Neural crest cell (in vitro differentiated cells): ENCODE data around the gene ZCCHC18. TPM values are rescaled to one million over a fixed set of nuclear protein-coding genes. Genes with fewer than 3 reads are reported as not detected.
"Not testable (repeated sequence)": the region's sequence is repeated elsewhere in the genome, so short reads cannot be mapped to it uniquely, and the experiment has no call there.

ENCODE experiments used
- DNase-seq: peaks from one replicate; pipeline ENCODE4 v3.0.0; 2021; ENCODE audit warnings: low read depth, mixed read lengths, low spot score
- H3K27ac Mint-ChIP-seq: one replicate; pipeline ENCODE4 v1.8.0; 2021; ENCODE audit warnings: mild to moderate bottlenecking, mixed read lengths; ENCODE audit not compliant: unreplicated experiment
- H3K27me3 Mint-ChIP-seq: 2 replicates; pipeline ENCODE4 v1.8.0; 2021; ENCODE audit warnings: low read depth, mild to moderate bottlenecking, mixed read lengths
- H3K36me3 Mint-ChIP-seq: 2 replicates; pipeline ENCODE4 v1.8.0; 2021; ENCODE audit warnings: low read depth, mild to moderate bottlenecking, mixed read lengths
- H3K4me1 Mint-ChIP-seq: 2 replicates; pipeline ENCODE4 v1.8.0; 2021; ENCODE audit warnings: mixed read lengths
- H3K4me3 Mint-ChIP-seq: one replicate; pipeline ENCODE4 v1.8.0; 2021; ENCODE audit warnings: mild to moderate bottlenecking, mixed read lengths
- H3K9me3 Mint-ChIP-seq: 2 replicates; pipeline ENCODE4 v1.8.0; 2021; ENCODE audit warnings: mixed read lengths
- CTCF ChIP-seq: fragments of 200-600 bp; sonication (generic); conservative IDR thresholded peaks from 2 replicates; pipeline ENCODE4 v1.5.0; 2021; ENCODE audit warnings: antibody characterized with exemption, mild to moderate bottlenecking
- long read RNA-seq: library from polyadenylated mRNA; unstranded; transcript quantifications from one replicate; pipeline ENCODE4 v2.0.0, GENCODE V29; 2020
- total RNA-seq: library from RNA; stranded (reverse); gene quantifications from 2 replicates; pipeline ENCODE4 v1.2.1, GENCODE V29; 2021

The ZCCHC18 gene
- total RNA-seq = 8.7 and 9.3 TPM in 2 replicates
- long read RNA-seq, transcript ZCCHC18-206 (3 exons, 2,941 nt) = major isoform, 8 of 16 reads
- long read RNA-seq, partial matches to known transcripts = 0 of 16 reads
- long read RNA-seq, other reads (novel, unspliced or antisense) = 5 of 16 reads

GRCh38 chrX:104112326-104112951 lies at the start of gene ZCCHC18:
TSS of gene ZCCHC18 (plus strand) at chrX:104112523. CDS start at chrX:104114112, 1,589 bp downstream.
- Mint-ChIP-seq H3K27ac (peak within 1 kb of the TSS; percentile 98), H3K9me3 (no peaks in the 10 kb centered on the region)
- no peak for TF ChIP-seq CTCF

GRCh38 chrX:104062636-104063035 lies 49.7 kb upstream of the ZCCHC18 start:
- not testable (repeated sequence) for H3K27ac Mint-ChIP-seq, DNase-seq, H3K4me3 Mint-ChIP-seq, H3K4me1 Mint-ChIP-seq, H3K27me3 Mint-ChIP-seq, H3K36me3 Mint-ChIP-seq, H3K9me3 Mint-ChIP-seq

More at GRCh38 chrX:104112326-104112951, at the start of gene ZCCHC18:
- H3K36me3 Mint-ChIP-seq = no peaks in the 10 kb centered on the region
- H3K27me3 Mint-ChIP-seq = no peaks in the 10 kb centered on the region
- peak; percentile 64 for DNase-seq
- peak within 1 kb of the TSS; percentile 94 for H3K4me3 Mint-ChIP-seq
- peaks cover 31% of the 10 kb centered on the region for H3K4me1 Mint-ChIP-seq

- not testable (repeated sequence) for H3K27ac Mint-ChIP-seq, H3K4me1 Mint-ChIP-seq, H3K27me3 Mint-ChIP-seq, H3K4me3 Mint-ChIP-seq, H3K9me3 Mint-ChIP-seq, H3K36me3 Mint-ChIP-seq, DNase-seq
These were observed 36.4 kb upstream of the ZCCHC18 start, which contains the start of gene TMSB15C for GRCh38 chrX:104075778-104076445. TSS of gene TMSB15C (minus strand) at chrX:104076236.

GRCh38 chrX:104077854-104078253 lies 34.5 kb upstream of the ZCCHC18 start:
- not testable (repeated sequence) for H3K9me3 Mint-ChIP-seq, H3K4me1 Mint-ChIP-seq, H3K36me3 Mint-ChIP-seq, H3K27me3 Mint-ChIP-seq, H3K27ac Mint-ChIP-seq, DNase-seq, H3K4me3 Mint-ChIP-seq

- Mint-ChIP-seq H3K9me3 (no peaks in the 10 kb centered on the region), H3K36me3 (no peaks in the 10 kb centered on the region)
These were observed 28.3 kb upstream of the ZCCHC18 start for GRCh38 chrX:104084063-104084462.

GRCh38 chrX:104084534-104085277 lies 27.6 kb upstream of the ZCCHC18 start:
- no peak overlapping the region for H3K27ac Mint-ChIP-seq
- H3K4me1 Mint-ChIP-seq = no peaks in the 10 kb centered on the region
- no peaks in the 10 kb centered on the region for H3K9me3 Mint-ChIP-seq
- TF ChIP-seq CTCF = no peak
- no peak overlapping the region for H3K4me3 Mint-ChIP-seq
- H3K27me3 Mint-ChIP-seq = peaks cover 11% of the 10 kb centered on the region
- DNase-seq = no peak
- H3K36me3 Mint-ChIP-seq = no peaks in the 10 kb centered on the region

More at GRCh38 chrX:104084063-104084462, 28.3 kb upstream of the ZCCHC18 start:
- H3K27me3 Mint-ChIP-seq = peaks cover 11% of the 10 kb centered on the region
- H3K4me1 Mint-ChIP-seq = no peaks in the 10 kb centered on the region
- no peak for DNase-seq
- no peak overlapping the region for H3K4me3 Mint-ChIP-seq
- H3K27ac Mint-ChIP-seq = no peak overlapping the region
- TF ChIP-seq CTCF = no peak
